Stimulated activated CD4-positive, alpha-beta T cell treated with anti-CD3 and anti-CD28 coated beads, Interleukin-4, amount 100 ng/mL, for 1 hour (primary cell): ENCODE data around the gene ATXN2L.
"Not testable (repeated sequence)": the region's sequence is repeated elsewhere in the genome, so short reads cannot be mapped to it uniquely, and the experiment has no call there.

ENCODE experiments used
- DNase-seq: peaks from one replicate; pipeline ENCODE4 v3.0.0-alpha.2; 2020

The ATXN2L gene

DNA sequence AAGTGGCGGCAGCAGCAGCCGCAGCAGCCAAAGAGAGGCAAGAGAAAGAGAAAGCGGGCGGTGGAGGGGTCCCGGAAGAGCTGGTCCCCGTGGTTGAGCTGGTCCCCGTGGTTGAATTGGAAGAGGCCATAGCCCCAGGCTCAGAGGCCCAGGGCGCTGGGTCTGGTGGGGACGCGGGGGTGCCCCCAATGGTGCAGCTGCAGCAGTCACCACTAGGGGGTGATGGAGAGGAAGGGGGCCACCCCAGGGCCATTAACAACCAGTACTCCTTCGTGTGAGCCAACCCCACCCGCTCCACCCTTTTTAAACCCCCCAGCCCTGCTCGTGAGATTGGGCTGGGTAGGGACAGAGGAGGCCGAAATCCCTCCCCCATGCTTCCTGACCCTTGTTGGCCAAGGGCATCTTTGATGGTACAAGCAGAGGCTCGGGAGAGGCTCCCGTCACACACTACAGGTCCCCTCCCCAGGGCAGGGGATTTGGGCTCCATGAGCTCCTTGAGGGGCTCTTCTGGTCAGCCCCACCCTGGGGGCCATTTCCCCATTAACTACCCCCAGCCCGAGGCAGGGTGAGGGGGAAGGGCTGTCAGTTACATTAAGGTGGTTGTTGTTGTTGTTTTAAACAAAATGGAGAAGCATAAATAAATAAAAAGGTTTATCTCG is 50.9 kb downstream of the ATXN2L start:
- peak; percentile 61 for DNase-seq

GRCh38 chr16:28874406-28874805 is 51.6 kb downstream of the ATXN2L start:
- no peak for DNase-seq

- DNase-seq = no peak
These were observed 52.6 kb downstream of the ATXN2L start for GRCh38 chr16:28875134-28876018.

DNA sequence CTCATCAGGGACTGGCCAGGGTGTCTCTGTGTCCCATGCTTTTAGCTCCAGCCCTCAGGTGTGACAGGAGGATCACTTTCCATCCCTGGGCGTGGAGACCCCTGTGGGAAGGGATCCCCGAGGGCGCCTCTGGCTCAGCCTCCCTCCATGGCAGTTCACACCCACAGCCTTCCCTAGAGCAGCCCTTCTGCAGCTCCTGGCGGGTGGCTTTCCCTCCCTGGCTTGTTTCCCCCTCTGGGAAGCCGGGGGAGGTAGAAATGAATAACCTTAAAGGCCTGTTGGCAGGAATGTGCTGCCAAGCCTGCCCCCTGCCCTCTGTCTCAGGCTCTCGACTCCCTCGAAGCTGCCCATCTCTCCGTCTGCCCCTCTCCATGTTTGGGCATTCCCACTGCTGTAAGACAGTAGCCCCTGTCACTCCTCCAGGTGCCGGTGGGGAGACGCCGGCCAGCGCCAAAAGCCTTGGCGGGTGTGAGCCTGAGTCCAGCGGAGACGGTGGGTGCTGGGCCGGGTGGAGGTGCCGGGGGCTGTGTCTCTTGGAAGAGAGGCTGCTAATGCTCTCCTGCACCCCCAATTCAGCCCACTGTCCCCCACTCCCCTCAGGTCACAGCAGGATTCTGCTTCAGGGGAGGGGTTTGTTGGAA is 53.3 kb downstream of the ATXN2L start:
- DNase-seq = no peak

GRCh38 chr16:28876973-28877654 is 54.3 kb downstream of the ATXN2L start:
- DNase-seq = no peak

DNA sequence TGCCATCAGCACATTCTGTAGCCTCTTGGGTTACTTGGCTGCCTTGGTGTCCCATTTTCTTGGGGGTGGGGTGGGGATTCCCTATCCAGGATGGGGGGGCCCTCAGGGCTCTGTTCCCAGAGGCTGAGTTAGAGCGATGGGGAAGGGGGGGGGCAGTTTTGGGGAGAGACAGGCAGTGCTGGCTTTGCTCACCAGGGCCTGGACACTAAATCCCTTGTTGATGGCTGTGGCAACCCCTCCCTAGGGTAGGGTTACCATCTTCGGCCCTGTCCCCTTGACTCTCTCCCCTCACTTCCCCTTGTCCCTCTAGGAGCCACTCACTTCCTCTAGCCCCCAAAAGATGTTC is 54.8 kb downstream of the ATXN2L start:
- DNase-seq = no peak

GRCh38 chr16:28878083-28878926 is 55.5 kb downstream of the ATXN2L start, which contains the start of gene ATP2A1:
TSS of gene ATP2A1 (plus strand) at chr16:28878488. CDS start at chr16:28878672, 184 bp downstream.
- DNase-seq = no peak

DNA sequence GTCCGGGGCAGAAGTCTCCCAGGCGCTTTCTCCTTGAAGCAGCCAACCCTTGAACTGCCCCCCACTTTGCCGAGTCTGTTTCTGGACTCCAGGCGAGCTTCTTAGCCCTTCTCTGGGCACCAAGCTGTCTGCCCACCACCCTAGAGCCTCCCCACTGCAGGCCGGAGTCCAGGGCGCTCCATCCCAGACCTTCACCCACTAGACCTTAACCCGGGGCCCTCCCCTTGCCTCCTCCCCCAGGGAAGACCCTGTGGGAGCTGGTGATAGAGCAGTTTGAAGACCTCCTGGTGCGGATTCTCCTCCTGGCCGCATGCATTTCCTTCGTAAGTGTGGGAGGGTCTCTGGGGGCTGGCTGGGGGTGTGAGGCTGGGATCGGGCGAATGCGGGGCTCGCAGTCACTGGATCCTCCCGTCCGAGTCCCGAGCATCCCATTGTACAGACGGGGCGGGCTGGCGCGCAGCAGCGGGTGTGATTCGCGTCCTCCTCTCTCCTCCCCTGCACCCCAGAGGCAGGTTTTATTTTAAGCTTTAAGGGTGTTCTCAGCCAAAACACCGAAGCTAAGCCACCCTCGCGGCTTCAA is 56.6 kb downstream of the ATXN2L start:
- no peak for DNase-seq

- DNase-seq = peak; percentile 93
These were observed 57.2 kb downstream of the ATXN2L start for GRCh38 chr16:28879841-28880588.

GRCh38 chr16:28880589-28880915 is 57.8 kb downstream of the ATXN2L start:
- no peak for DNase-seq

DNA sequence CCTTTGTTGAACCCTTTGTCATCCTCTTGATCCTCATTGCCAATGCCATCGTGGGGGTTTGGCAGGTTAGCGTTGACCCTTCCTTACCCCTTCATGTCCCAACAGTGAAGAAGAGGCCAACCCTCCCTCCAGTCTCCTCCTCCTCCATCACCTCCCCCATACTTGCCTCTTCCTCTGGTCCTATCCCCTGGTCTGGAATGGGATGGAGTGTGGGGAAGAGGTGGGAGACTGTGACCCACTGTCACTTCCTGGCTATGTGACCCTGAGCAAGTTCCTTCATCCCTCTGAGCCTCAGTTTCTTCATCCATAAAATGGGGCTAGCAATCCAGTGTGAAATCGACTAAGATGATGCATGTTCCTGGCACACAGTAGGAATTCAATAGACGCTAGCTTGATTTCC is 58.2 kb downstream of the ATXN2L start:
- no peak for DNase-seq

- not testable (repeated sequence) for DNase-seq
These were observed 58.8 kb downstream of the ATXN2L start for GRCh38 chr16:28881565-28881964.

DNA sequence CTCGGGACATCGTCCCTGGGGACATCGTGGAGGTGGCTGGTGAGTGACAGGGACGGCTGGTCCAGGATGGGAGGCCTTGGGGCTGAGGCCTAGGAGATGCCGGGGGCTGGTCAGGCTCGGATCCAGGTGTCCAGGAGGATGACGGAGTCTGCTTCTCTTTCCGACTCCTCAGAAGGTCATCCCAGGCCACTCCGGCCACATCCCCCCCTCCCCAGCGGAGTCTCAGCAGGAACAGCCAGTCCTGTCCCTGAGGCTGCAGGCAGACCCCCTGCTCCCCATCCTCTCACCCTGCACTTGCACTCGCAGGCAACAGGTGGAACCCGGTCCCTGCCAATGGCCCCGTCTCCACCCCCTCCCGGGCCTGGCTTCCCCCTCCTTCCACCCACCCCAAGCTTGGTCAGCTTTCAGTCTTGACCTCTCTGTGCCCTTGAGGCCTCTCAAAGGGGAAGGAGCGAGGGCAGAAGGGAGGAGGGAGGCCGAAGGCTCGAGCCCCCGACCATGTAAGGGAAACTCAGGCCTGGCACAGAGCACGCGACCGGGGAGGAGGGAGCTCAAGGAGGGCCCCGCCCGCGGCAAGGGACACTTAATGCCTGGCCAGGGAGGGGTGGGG is 59.9 kb downstream of the ATXN2L start:
- no peak for DNase-seq

DNA sequence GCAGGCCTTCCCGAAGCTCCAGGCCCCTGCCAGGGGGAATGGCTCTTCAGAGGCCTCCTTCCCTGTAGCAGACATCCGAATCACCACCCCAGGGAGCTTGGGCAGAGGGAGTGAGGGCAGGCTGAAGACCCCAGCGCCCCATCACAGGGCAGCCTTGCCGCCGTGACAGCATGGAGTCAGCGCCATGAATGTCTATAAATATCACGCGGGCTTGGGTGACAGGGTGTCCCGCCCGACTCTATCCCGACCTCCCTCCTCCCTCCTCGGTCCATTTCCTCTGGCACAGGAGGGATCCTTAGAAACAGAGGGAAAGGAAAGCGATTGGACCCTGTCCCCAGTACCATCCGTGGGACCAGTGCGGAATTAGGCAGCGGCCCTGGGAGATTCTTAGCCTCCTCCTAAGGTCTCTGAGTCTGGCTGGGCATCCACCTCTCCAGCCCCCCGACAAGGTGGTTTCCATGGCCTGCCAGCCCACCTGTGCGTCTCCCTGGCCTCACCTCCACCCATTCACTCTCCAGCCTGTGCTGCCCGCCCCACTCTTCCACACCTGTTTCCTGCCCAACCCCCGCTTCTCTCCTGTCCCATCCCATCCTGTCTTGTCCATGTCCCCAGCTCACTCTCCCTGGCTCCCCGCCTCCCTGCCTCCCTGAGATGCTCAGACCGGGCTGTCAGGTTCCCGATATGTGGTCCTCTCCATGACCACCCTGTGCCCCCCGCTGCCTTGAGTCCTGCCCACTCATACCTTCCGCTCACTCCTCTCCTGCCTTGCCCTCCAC is 60.6 kb downstream of the ATXN2L start:
- no peak for DNase-seq

DNA sequence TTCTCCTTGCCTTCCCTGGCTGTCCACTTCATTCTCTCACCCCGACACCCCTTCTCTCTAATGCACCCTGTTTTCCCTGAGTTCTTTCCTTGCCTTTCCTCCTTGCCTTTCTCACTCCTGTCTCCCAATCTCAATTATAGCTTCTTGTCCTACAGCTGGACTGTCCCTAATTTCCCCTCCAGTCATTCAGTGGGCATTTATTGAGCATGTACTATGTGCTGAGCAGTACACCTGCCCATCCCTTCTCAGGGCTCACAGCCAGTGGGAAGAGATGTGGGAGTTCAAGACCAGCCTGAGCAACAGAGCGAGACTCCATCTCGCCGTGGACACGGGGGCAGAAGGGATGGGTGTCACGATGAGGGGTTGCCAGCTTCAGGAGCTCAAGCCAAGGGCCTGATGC is 61.2 kb downstream of the ATXN2L start:
- no peak for DNase-seq
